Panc1 (cell line): ENCODE measurements around the gene EPYC. TPM values are rescaled to one million over a fixed set of nuclear protein-coding genes. Genes with fewer than 3 reads are reported as not detected.

ENCODE experiments used
- ATAC-seq: fragments of 200-7000 bp; cut with Tn5 transposase; 2 replicates; pipeline ENCODE4 v1.9.1; 2020; ENCODE audit warnings: mild to moderate bottlenecking, moderate library complexity
- BruUV-seq: library from RNA; stranded (reverse); fragments of 400-500 nt; replicated peaks from 2 replicates; lab custom pipeline; 2021; lab: Mats Ljungman, UMichigan
- CTCF ChIA-PET: fragments of 300-600 bp; sonication (Branson Sonifier 250); formaldehyde crosslinking; loops from one replicate; lab custom pipeline; 2022; ENCODE audit warnings: antibody characterized with exemption; lab: Charles Lee
- POLR2A ChIA-PET: fragments of 300-600 bp; sonication (Branson Sonifier 250); formaldehyde crosslinking; loops from one replicate; lab custom pipeline; 2022; ENCODE audit warnings: antibody characterized with exemption; lab: Charles Lee
- DNase-seq: peaks from one replicate; pipeline ENCODE4 v3.0.0-alpha.2; 2010; ENCODE audit warnings: low read depth, low spot score
- H3K27ac ChIP-seq: 2 replicates; pipeline ENCODE4 v1.5.1; 2011; ENCODE audit warnings: mild to moderate bottlenecking, low read length, inconsistent platforms
- H3K27me3 ChIP-seq: fragments of 200-500 bp; sonication (Bioruptor generic); 2 replicates; pipeline ENCODE4 v1.6.0; 2014; ENCODE audit warnings: low read length, inconsistent platforms; ENCODE audit not compliant: control insufficient read depth, insufficient read depth
- H3K36me3 ChIP-seq: fragments of 200-500 bp; sonication (Bioruptor generic); 2 replicates; pipeline ENCODE4 v1.5.1; 2014; ENCODE audit warnings: inconsistent platforms, mild to moderate bottlenecking, low read length, moderate library complexity; ENCODE audit not compliant: control insufficient read depth, insufficient read depth
- H3K4me1 ChIP-seq: 2 replicates; pipeline ENCODE4 v1.5.1; 2011; ENCODE audit warnings: inconsistent platforms, mild to moderate bottlenecking, low read length, moderate library complexity; ENCODE audit not compliant: control insufficient read depth, insufficient read depth
- H3K4me3 ChIP-seq, 2 experiments: 2 replicates each; pipeline ENCODE4 v1.5.1; 2011 to 2012; ENCODE audit warnings: low read depth in 2 of 2, low read length in 2 of 2, mild to moderate bottlenecking in 2 of 2, inconsistent platforms in 1 of 2, moderate library complexity in 1 of 2
- H3K9me3 ChIP-seq: fragments of 200-500 bp; sonication (Bioruptor generic); 2 replicates; pipeline ENCODE4 v1.5.1; 2014; ENCODE audit warnings: low read depth, mild to moderate bottlenecking, inconsistent platforms, low read length, moderate library complexity; ENCODE audit not compliant: control insufficient read depth, insufficient read depth
- CTCF ChIP-seq: fragments of 450-650 bp; IDR thresholded peaks from 2 replicates; pipeline ENCODE4 v1.5.1; 2017; ENCODE audit warnings: mild to moderate bottlenecking
- POLR2AphosphoS5 ChIP-seq: IDR thresholded peaks from 2 replicates; pipeline ENCODE4 v1.6.1; 2012; ENCODE audit warnings: mild to moderate bottlenecking, low read depth, low read length, moderate library complexity
- REST ChIP-seq, 2 experiments: IDR thresholded peaks; 2 replicates each; pipeline ENCODE4 v1.6.1; 2011 to 2012; ENCODE audit warnings: low read depth in 2 of 2, control low read depth in 1 of 2, low read length in 1 of 2, mild to moderate bottlenecking in 1 of 2, moderate library complexity in 1 of 2; ENCODE audit not compliant: insufficient read depth in 1 of 2
- SIN3A ChIP-seq: IDR thresholded peaks from 2 replicates; pipeline ENCODE4 v1.6.1; 2012; ENCODE audit warnings: low read depth, mild to moderate bottlenecking, low read length, moderate library complexity, borderline replicate concordance; ENCODE audit not compliant: insufficient read depth
- TCF7L2 ChIP-seq: IDR thresholded peaks from 2 replicates; pipeline ENCODE4 v1.6.1; 2011; ENCODE audit warnings: mild to moderate bottlenecking, low read depth, low read length, inconsistent platforms
- in situ Hi-C: cut with HindIII; loops from 2 replicates; pipeline ENCODE4 v1.10.0; 2016; ENCODE audit warnings: low sequenced_read_pairs, low pct_unique_long_range_greater_than_20kb
- intact Hi-C: fragments of 100-400 bp; cut with micrococcal nuclease; formaldehyde crosslinking; loops from one replicate; pipeline ENCODE4 v1.10.0; 2022; ENCODE audit not compliant: unreplicated experiment
- total RNA-seq: library from RNA; stranded (reverse); gene quantifications from one replicate; pipeline ENCODE4 v1.2.1, GENCODE V29; 2021; ENCODE audit not compliant: unreplicated experiment

Gene EPYC
- total RNA-seq, 1 experiment from 2014 or later = not detected

- no peak for TF ChIP-seq SIN3A
- peak; percentile 74; the same call in 1 of the 2 replicates for TF ChIP-seq CTCF
- DNase-seq (peak; percentile 15), ATAC-seq (peak; percentile 84)
- no peaks in the 10 kb centered on the region for H3K4me1 ChIP-seq
- H3K9me3 ChIP-seq = no peaks in the 10 kb centered on the region
- in situ Hi-C loops = no loop called here
- ChIA-PET POLR2A (no interaction called here), CTCF (interaction anchor here (0.5 kb wide), 1 partner anchor 1263 kb away, joined by 9 read pairs; no protein-coding TSS in a partner anchor)
- no peak overlapping the region for H3K4me3 ChIP-seq
- no peaks in the 10 kb centered on the region for H3K27me3 ChIP-seq
- intact Hi-C loops = loop anchor here (10.0 kb wide), 1 partner anchor 1396 kb away; no protein-coding TSS in a partner anchor
- no peaks in the 10 kb centered on the region for H3K36me3 ChIP-seq
- BruUV-seq = no TSS peak
- no peak overlapping the region for H3K27ac ChIP-seq
Measured at GRCh38 chr12:90940872-90941499, 63.8 kb downstream of the EPYC start.

- in situ Hi-C loops = no loop called here
- no peak for ATAC-seq
- CTCF ChIA-PET = no interaction called here
Measured at GRCh38 chr12:90939382-90939781, 65.4 kb downstream of the EPYC start.

More at GRCh38 chr12:90939382-90939781, 65.4 kb downstream of the EPYC start:
- TF ChIP-seq REST (IDR thresholded peaks at IDR 0.05; ENCODE audit: insufficient read depth in 1 of 2, low read depth in 2 of 2, low read length in 1 of 2) = no peak
- no peak for TF ChIP-seq CTCF
- no peak for TF ChIP-seq SIN3A
- no peak for TF ChIP-seq POLR2AphosphoS5
- TF ChIP-seq TCF7L2 = no peak
- Histone ChIP-seq H3K27me3 (no peaks in the 10 kb centered on the region), H3K36me3 (no peaks in the 10 kb centered on the region), H3K4me1 (no peaks in the 10 kb centered on the region), H3K4me3 (no peak overlapping the region), H3K27ac (no peak overlapping the region), H3K9me3 (no peaks in the 10 kb centered on the region)
- POLR2A ChIA-PET = no interaction called here
- intact Hi-C loops = no loop called here
- no peak for DNase-seq
- BruUV-seq = no TSS peak
